K562 (cell line): ENCODE measurements around the gene MYL5. TPM values are rescaled to one million over a fixed set of nuclear protein-coding genes. Genes with fewer than 3 reads are reported as not detected.
A peak's percentile ranks its signal among the peaks of the same experiment; 100 is the strongest.

Experiments used
- CREM ChIP-seq: IDR thresholded peaks from 2 replicates; pipeline ENCODE4 v1.6.1; 2014; ENCODE audit warnings: antibody characterized with exemption, low read depth
- GMEB1 ChIP-seq: fragments of 250-450 bp; sonication (Bioruptor Pico); IDR thresholded peaks from 2 replicates; pipeline ENCODE4 v1.4.0; 2020; ENCODE audit warnings: mild to moderate bottlenecking
- HNRNPH1 ChIP-seq: fragments of 200-400 bp; formaldehyde crosslinking; optimal IDR thresholded peaks from 2 replicates; pipeline ENCODE3; 2017; ENCODE audit warnings: low read depth, mild to moderate bottlenecking, low read length, moderate library complexity
- HSF4 ChIP-seq: fragments of 250-450 bp; sonication (Bioruptor Pico); IDR thresholded peaks from 2 replicates; pipeline ENCODE4 v2.1.2; 2022; ENCODE audit warnings: mild to moderate bottlenecking, moderate library complexity, borderline replicate concordance
- KDM5B ChIP-seq: fragments of 200-600 bp; sonication (generic); IDR thresholded peaks from 2 replicates; pipeline ENCODE4 v1.6.1; 2012; ENCODE audit warnings: low read depth, mild to moderate bottlenecking, moderate library complexity, low read length, control low read depth, inconsistent platforms; ENCODE audit not compliant: insufficient replicate concordance
- NR1H2 ChIP-seq: sonication (generic); formaldehyde crosslinking; IDR thresholded peaks from 2 replicates; pipeline ENCODE4 v1.4.0; 2020; ENCODE audit warnings: mild to moderate bottlenecking, missing genetic modification reagents
- PBX2 ChIP-seq, 2 experiments: IDR thresholded peaks in 1 of 2; conservative IDR thresholded peaks in 1 of 2; 2 replicates each; pipeline ENCODE4 v1.6.1; 2016; ENCODE audit warnings: low read depth in 2 of 2, mild to moderate bottlenecking in 1 of 2, missing compliant biosample characterization in 1 of 2, missing genetic modification characterization in 1 of 2, moderate library complexity in 1 of 2
- PTRF ChIP-seq: fragments of 450-650 bp; IDR thresholded peaks from 2 replicates; pipeline ENCODE4 v1.6.1; 2016; ENCODE audit warnings: mild to moderate bottlenecking, missing genetic modification characterization, missing compliant biosample characterization
- SRSF3 ChIP-seq: fragments of 200-400 bp; formaldehyde crosslinking; IDR thresholded peaks from 2 replicates; pipeline ENCODE4 v1.6.1; 2016; ENCODE audit warnings: mild to moderate bottlenecking, low read length, moderate library complexity; ENCODE audit not compliant: insufficient read depth
- TAF15 ChIP-seq: fragments of 200-400 bp; formaldehyde crosslinking; IDR thresholded peaks from 2 replicates; pipeline ENCODE4 v1.6.1; 2017; ENCODE audit warnings: mild to moderate bottlenecking, low read depth, low read length, moderate library complexity
- TFAM ChIP-seq: fragments of 250-450 bp; sonication (Bioruptor Pico); conservative IDR thresholded peaks from 2 replicates; pipeline ENCODE4 v1.5.0; 2021; ENCODE audit warnings: mild to moderate bottlenecking, moderate library complexity
- USF2 ChIP-seq: sonication (generic); formaldehyde crosslinking; IDR thresholded peaks from 2 replicates; pipeline ENCODE4 v1.5.0; 2020; ENCODE audit warnings: missing genetic modification reagents
- XRCC4 ChIP-seq: IDR thresholded peaks from one replicate; pipeline ENCODE4 v1.6.1; 2011; ENCODE audit not compliant: insufficient read depth, insufficient read length; ENCODE audit errors: extremely low read depth
- ZBTB33 ChIP-seq: sonication (generic); formaldehyde crosslinking; IDR thresholded peaks from 2 replicates; pipeline ENCODE4 v1.8.1; 2023; ENCODE audit warnings: mild to moderate bottlenecking, missing genetic modification reagents
- ZFX ChIP-seq: sonication (generic); formaldehyde crosslinking; IDR thresholded peaks from 2 replicates; pipeline ENCODE4 v1.8.0; 2022; ENCODE audit warnings: mild to moderate bottlenecking, missing genetic modification reagents, moderate library complexity
- ZKSCAN1 ChIP-seq: fragments of 150-350 bp; IDR thresholded peaks from 2 replicates; pipeline ENCODE4 v1.6.1; 2016; ENCODE audit warnings: low read depth, low read length
- ZNF23 ChIP-seq: fragments of 250-450 bp; sonication (Bioruptor Pico); IDR thresholded peaks from 2 replicates; pipeline ENCODE4 v1.4.0; 2020; ENCODE audit warnings: mild to moderate bottlenecking
- ZNF57 ChIP-seq: fragments of 450-650 bp; formaldehyde crosslinking; IDR thresholded peaks from 2 replicates; pipeline ENCODE4 v1.4.0; 2020; ENCODE audit warnings: mild to moderate bottlenecking, moderate library complexity
- ZSCAN32 ChIP-seq: fragments of 450-650 bp; formaldehyde crosslinking; IDR thresholded peaks from 2 replicates; pipeline ENCODE4 v1.4.0; 2020; ENCODE audit warnings: mild to moderate bottlenecking, moderate library complexity
- polyA plus RNA-seq, 8 experiments: library from polyadenylated mRNA; depleted of rRNA in 4 of 8; stranded (reverse) in 5 of 8; unstranded in 3 of 8; fragments of >200 nt; fragmentation: Nextera tagmentation in 2 of 8; fragmentation: Illumina TruSeq in 1 of 8; extraction: Ambion mirVana in 2 of 8; extraction: Trizol in 1 of 8; gene quantifications; 2 replicates each; pipeline versions ENCODE4 v1.2.1 to v1.2.3, GENCODE V29; 2011 to 2014; ENCODE audit warnings: inconsistent platforms in 1 of 8, missing spikeins in 1 of 8
- total RNA-seq, 7 experiments: library from RNA; depleted of rRNA in 6 of 7; stranded (reverse); fragments of >200 nt in 6 of 7; fragmentation: Illumina TruSeq in 2 of 7; extraction: Trizol in 2 of 7; gene quantifications; 2 replicates each; pipeline versions ENCODE4 v1.2.1 to v1.2.3, GENCODE V29; 2011 to 2021; ENCODE audit warnings: low replicate concordance in 1 of 7

The MYL5 gene
- total and polyA plus RNA-seq, 9 of the 15 experiments (the other 6 are each of a cell fraction or from before 2014, with no cell fraction given), result 1.4 to 10.0 (median 4.1) TPM

GRCh38 chr4:674172-675035, at the start of gene MYL5, which contains the start of gene ATP5ME (continued):
- TF ChIP-seq GMEB1, result peak; percentile 71
- no peak for TF ChIP-seq PTRF (tag)
- no peak for TF ChIP-seq HSF4 (CRISPR knock-in tag)
- TF ChIP-seq HNRNPH1, result no peak
- TF ChIP-seq NR1H2 (CRISPR knock-in tag), result no peak
- peak; percentile 64 for TF ChIP-seq KDM5B
- peak; percentile 98 for TF ChIP-seq CREM
- TF ChIP-seq ZNF57, result no peak
- no peak for TF ChIP-seq XRCC4
- no peak for TF ChIP-seq TAF15
- peak; percentile 24; the same call in 1 of the 2 replicates for TF ChIP-seq ZKSCAN1
- TF ChIP-seq USF2, result peak; percentile 84
- TF ChIP-seq SRSF3, result 0 out of 2 replicates have a peak, but pooled peaks have one; percentile 69
- TF ChIP-seq TFAM (CRISPR knock-in tag), result no peak
- no peak for TF ChIP-seq ZNF23 (CRISPR knock-in tag)
- no peak for TF ChIP-seq ZBTB33
- no peak for TF ChIP-seq ZSCAN32 (CRISPR knock-in tag)
- TF ChIP-seq PBX2 (CRISPR knock-in tag; IDR thresholded peaks at IDR 0.05; ENCODE audit: low read depth), result no peak
- no peak for TF ChIP-seq PBX2 (tag; conservative IDR thresholded peaks at IDR 0.05; ENCODE audit: low read depth)
- TF ChIP-seq ZFX (CRISPR knock-in tag), result peak; percentile 98
